Astrocyte (in vitro differentiated cells and primary cell): ENCODE measurements around the gene RPL28. TPM values are rescaled to one million over a fixed set of nuclear protein-coding genes. Genes with fewer than 3 reads are reported as not detected.
"Not testable (repeated sequence)": the region's sequence is repeated elsewhere in the genome, so short reads cannot be mapped to it uniquely, and the experiment has no call there.

ENCODE experiments used
- DNase-seq: peaks from one replicate; pipeline ENCODE4 v3.0.0-alpha.2; 2010; ENCODE audit warnings: low read depth
- FAIRE-seq: peaks from 2 replicates; lab custom pipeline; 2011; peaks lifted over from hg19 to GRCh38; lab: Jason Lieb, UNC
- H2AFZ ChIP-seq: 2 replicates; pipeline ENCODE4 v1.6.0; 2012; ENCODE audit warnings: low read depth, low read length, inconsistent platforms
- H3K27ac ChIP-seq: 2 replicates; pipeline ENCODE4 v1.5.1; 2011; ENCODE audit warnings: low read depth, low read length, inconsistent platforms
- H3K27me3 ChIP-seq: 2 replicates; pipeline ENCODE4 v1.6.0; 2011; ENCODE audit warnings: low read length, inconsistent platforms; ENCODE audit not compliant: insufficient read depth
- H3K36me3 ChIP-seq: 2 replicates; pipeline ENCODE4 v1.5.1; 2011; ENCODE audit warnings: low read length, inconsistent platforms; ENCODE audit not compliant: insufficient read depth
- H3K4me1 ChIP-seq: 2 replicates; pipeline ENCODE4 v1.5.1; 2011; ENCODE audit warnings: low read length, inconsistent platforms; ENCODE audit not compliant: insufficient read depth
- H3K4me2 ChIP-seq: 2 replicates; pipeline ENCODE4 v1.6.0; 2012; ENCODE audit warnings: low read length, inconsistent platforms
- H3K4me3 ChIP-seq: 2 replicates; pipeline ENCODE4 v1.5.1; 2011; ENCODE audit warnings: low read depth, mild to moderate bottlenecking, low read length, inconsistent platforms; ENCODE audit not compliant: insufficient read depth
- H3K79me2 ChIP-seq: 2 replicates; pipeline ENCODE4 v1.6.0; 2012; ENCODE audit warnings: mild to moderate bottlenecking, low read length, inconsistent platforms; ENCODE audit not compliant: insufficient read depth
- H3K9ac ChIP-seq: 2 replicates; pipeline ENCODE4 v1.6.0; 2012; ENCODE audit warnings: mild to moderate bottlenecking, low read length, inconsistent platforms
- H3K9me3 ChIP-seq: 2 replicates; pipeline ENCODE4 v1.5.1; 2012; ENCODE audit warnings: low read depth, mild to moderate bottlenecking, low read length, inconsistent platforms; ENCODE audit not compliant: insufficient read depth
- H4K20me1 ChIP-seq: 2 replicates; pipeline ENCODE4 v1.6.0; 2012; ENCODE audit warnings: low read length, inconsistent platforms; ENCODE audit not compliant: insufficient read depth
- H3K27ac Mint-ChIP-seq: one replicate; pipeline ENCODE4 v1.8.0; 2021; ENCODE audit warnings: mild to moderate bottlenecking, mixed read lengths; ENCODE audit not compliant: unreplicated experiment
- H3K27me3 Mint-ChIP-seq: one replicate; pipeline ENCODE4 v1.8.0; 2021; ENCODE audit warnings: low read depth, mixed read lengths; ENCODE audit not compliant: unreplicated experiment
- H3K36me3 Mint-ChIP-seq: one replicate; pipeline ENCODE4 v1.8.0; 2021; ENCODE audit warnings: low read depth, mixed read lengths; ENCODE audit not compliant: unreplicated experiment
- H3K4me1 Mint-ChIP-seq: one replicate; pipeline ENCODE4 v1.8.0; 2021; ENCODE audit warnings: low read depth, mixed read lengths; ENCODE audit not compliant: unreplicated experiment
- H3K4me3 Mint-ChIP-seq: one replicate; pipeline ENCODE4 v1.8.0; 2021; ENCODE audit warnings: mild to moderate bottlenecking, moderate library complexity, mixed read lengths; ENCODE audit not compliant: unreplicated experiment
- H3K9me3 Mint-ChIP-seq: one replicate; pipeline ENCODE4 v1.8.0; 2021; ENCODE audit warnings: mild to moderate bottlenecking, mixed read lengths; ENCODE audit not compliant: unreplicated experiment
- EZH2 ChIP-seq: IDR thresholded peaks from 2 replicates; pipeline ENCODE4 v1.6.1; 2012; ENCODE audit warnings: mild to moderate bottlenecking, low read length, inconsistent platforms; ENCODE audit not compliant: insufficient read depth
- total RNA-seq: library from RNA; stranded (reverse); gene quantifications from 2 replicates; pipeline ENCODE4 v1.2.1, GENCODE V29; 2021
- TF ChIP-seq, protein P1 (sequence below): IDR thresholded peaks from 2 replicates; pipeline ENCODE4 v1.5.1; 2011; ENCODE audit warnings: low read depth, mild to moderate bottlenecking, inconsistent platforms, low read length, moderate library complexity; ENCODE audit not compliant: insufficient read depth

RPL28 gene
- total RNA-seq, 1 donor from 2014 or later = 2,072 TPM

DNA sequence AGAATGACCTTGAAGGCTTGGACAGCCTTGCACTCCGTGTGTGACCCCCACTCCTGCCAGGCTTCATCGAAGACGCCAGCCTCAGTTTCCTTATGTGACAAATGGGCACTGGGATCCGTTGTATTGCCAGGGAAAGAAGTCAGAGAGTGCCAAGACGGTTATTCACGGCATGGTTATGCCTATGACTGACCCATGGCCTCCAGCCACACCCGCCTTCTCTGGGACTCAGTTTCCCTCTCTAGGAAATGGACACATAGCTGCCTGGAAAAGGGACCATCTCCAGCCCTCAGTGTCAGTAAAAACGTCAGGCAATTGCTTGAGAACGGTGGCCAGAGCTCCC, 22.8 kb downstream of the RPL28 start:
- peaks cover 36% of the 10 kb centered on the region for H3K79me2 ChIP-seq
- H2AFZ ChIP-seq = peak overlapping the region; percentile 91
- H3K27ac ChIP-seq = peak overlapping the region; percentile 90
- TF ChIP-seq, protein P1, sequence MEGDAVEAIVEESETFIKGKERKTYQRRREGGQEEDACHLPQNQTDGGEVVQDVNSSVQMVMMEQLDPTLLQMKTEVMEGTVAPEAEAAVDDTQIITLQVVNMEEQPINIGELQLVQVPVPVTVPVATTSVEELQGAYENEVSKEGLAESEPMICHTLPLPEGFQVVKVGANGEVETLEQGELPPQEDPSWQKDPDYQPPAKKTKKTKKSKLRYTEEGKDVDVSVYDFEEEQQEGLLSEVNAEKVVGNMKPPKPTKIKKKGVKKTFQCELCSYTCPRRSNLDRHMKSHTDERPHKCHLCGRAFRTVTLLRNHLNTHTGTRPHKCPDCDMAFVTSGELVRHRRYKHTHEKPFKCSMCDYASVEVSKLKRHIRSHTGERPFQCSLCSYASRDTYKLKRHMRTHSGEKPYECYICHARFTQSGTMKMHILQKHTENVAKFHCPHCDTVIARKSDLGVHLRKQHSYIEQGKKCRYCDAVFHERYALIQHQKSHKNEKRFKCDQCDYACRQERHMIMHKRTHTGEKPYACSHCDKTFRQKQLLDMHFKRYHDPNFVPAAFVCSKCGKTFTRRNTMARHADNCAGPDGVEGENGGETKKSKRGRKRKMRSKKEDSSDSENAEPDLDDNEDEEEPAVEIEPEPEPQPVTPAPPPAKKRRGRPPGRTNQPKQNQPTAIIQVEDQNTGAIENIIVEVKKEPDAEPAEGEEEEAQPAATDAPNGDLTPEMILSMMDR = no peak
- TF ChIP-seq EZH2 = no peak
- Mint-ChIP-seq H3K27me3 (peaks cover 10% of the 10 kb centered on the region), H3K36me3 (peaks cover 21% of the 10 kb centered on the region), H3K4me3 (peak overlapping the region; percentile 87), H3K9me3 (peaks cover 14% of the 10 kb centered on the region), H3K27ac (peak overlapping the region; percentile 96), H3K4me1 (peaks cover 15% of the 10 kb centered on the region)
- H3K36me3 ChIP-seq = peaks cover 13% of the 10 kb centered on the region
- H3K4me1 ChIP-seq = peaks cover 16% of the 10 kb centered on the region
- no peaks in the 10 kb centered on the region for H3K9me3 ChIP-seq
- FAIRE-seq (no peak), DNase-seq (no peak)
- peak overlapping the region; percentile 64 for H3K9ac ChIP-seq
- H3K4me3 ChIP-seq = peak overlapping the region; percentile 48
- no peaks in the 10 kb centered on the region for H3K27me3 ChIP-seq
- H4K20me1 ChIP-seq = peaks cover 33% of the 10 kb centered on the region
- peak overlapping the region; percentile 94 for H3K4me2 ChIP-seq

DNA sequence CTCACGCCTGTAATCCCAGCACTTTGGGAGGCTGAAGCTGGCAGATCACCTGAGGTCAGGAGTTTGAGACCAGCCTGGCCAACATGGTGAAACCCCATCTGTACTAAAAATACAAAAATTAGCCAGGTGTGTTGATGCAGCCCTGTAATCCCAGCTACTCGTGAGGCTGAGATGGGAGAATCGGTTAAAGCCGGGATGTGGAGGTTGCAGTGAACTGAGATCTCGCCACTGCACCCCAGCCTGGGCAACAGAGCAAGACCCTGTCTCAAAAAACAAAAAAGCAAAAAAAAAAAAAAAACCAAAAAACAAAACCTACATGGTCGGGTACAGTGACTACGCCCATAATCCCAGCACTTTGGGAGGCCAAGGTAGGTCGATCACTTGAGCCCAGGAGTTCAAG, 23.4 kb downstream of the RPL28 start:
- not testable (repeated sequence) for DNase-seq, H3K9me3 ChIP-seq, H3K27ac ChIP-seq, FAIRE-seq, H2AFZ ChIP-seq, H3K9ac ChIP-seq, H3K36me3 ChIP-seq, H3K4me3 ChIP-seq, H3K27me3 ChIP-seq, H3K4me2 ChIP-seq, H3K27me3 Mint-ChIP-seq
- Histone ChIP-seq H3K4me1 (peaks cover 16% of the 10 kb centered on the region), H4K20me1 (peaks cover 29% of the 10 kb centered on the region), H3K79me2 (peaks cover 31% of the 10 kb centered on the region)
- peaks cover 15% of the 10 kb centered on the region for H3K4me1 Mint-ChIP-seq
- H3K27ac Mint-ChIP-seq = peak overlapping the region; percentile 96
- peak overlapping the region; percentile 50 for H3K4me3 Mint-ChIP-seq
- peaks cover 17% of the 10 kb centered on the region for H3K36me3 Mint-ChIP-seq
- peaks cover 14% of the 10 kb centered on the region for H3K9me3 Mint-ChIP-seq

DNA sequence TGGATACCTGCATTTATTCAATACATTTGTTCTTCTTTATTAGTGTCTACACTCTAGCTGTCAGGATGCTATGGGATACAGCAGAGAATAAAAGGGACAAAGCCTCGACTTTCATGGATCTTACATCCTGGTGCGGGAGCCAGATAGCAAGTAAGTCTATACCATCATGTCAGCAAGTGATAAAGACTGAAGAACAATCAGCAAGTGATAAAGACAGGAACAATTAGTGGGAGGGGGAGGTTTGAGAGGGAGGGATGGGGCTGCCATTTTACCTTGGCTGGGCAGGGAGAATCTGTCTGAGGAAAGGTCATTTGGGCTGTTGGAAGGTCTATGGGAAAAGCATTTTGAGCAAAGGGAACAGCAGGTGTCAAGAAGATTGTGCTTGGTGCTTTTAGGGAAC, 24.4 kb downstream of the RPL28 start:
- Mint-ChIP-seq H3K9me3 (peaks cover 14% of the 10 kb centered on the region), H3K36me3 (peaks cover 17% of the 10 kb centered on the region), H3K4me1 (peaks cover 15% of the 10 kb centered on the region), H3K27me3 (peaks cover 14% of the 10 kb centered on the region), H3K27ac (no peak overlapping the region), H3K4me3 (no peak overlapping the region)
- Histone ChIP-seq H3K79me2 (peaks cover 24% of the 10 kb centered on the region), H3K4me2 (no peak overlapping the region), H3K9ac (no peak overlapping the region), H2AFZ (no peak overlapping the region), H3K4me3 (no peak overlapping the region), H3K4me1 (peaks cover 16% of the 10 kb centered on the region), H4K20me1 (peaks cover 22% of the 10 kb centered on the region), H3K36me3 (peaks cover 9% of the 10 kb centered on the region), H3K9me3 (no peaks in the 10 kb centered on the region), H3K27ac (no peak overlapping the region), H3K27me3 (no peaks in the 10 kb centered on the region)
- FAIRE-seq (no peak), DNase-seq (no peak)
- TF ChIP-seq, protein P1 = no peak
- no peak for TF ChIP-seq EZH2
